Astrocyte (in vitro differentiated cells and primary cell): ENCODE data around the gene HEXIM2. TPM values are rescaled to one million over a fixed set of nuclear protein-coding genes. Genes with fewer than 3 reads are reported as not detected.

Source experiments
- DNase-seq: peaks from one replicate; pipeline ENCODE4 v3.0.0-alpha.2; 2010; ENCODE audit warnings: low read depth
- FAIRE-seq: peaks from 2 replicates; lab custom pipeline; 2011; peaks lifted over from hg19 to GRCh38; lab: Jason Lieb, UNC
- H2AFZ ChIP-seq: 2 replicates; pipeline ENCODE4 v1.6.0; 2012; ENCODE audit warnings: low read depth, low read length, inconsistent platforms
- H3K27ac ChIP-seq: 2 replicates; pipeline ENCODE4 v1.5.1; 2011; ENCODE audit warnings: low read depth, low read length, inconsistent platforms
- H3K27me3 ChIP-seq: 2 replicates; pipeline ENCODE4 v1.6.0; 2011; ENCODE audit warnings: low read length, inconsistent platforms; ENCODE audit not compliant: insufficient read depth
- H3K36me3 ChIP-seq: 2 replicates; pipeline ENCODE4 v1.5.1; 2011; ENCODE audit warnings: low read length, inconsistent platforms; ENCODE audit not compliant: insufficient read depth
- H3K4me1 ChIP-seq: 2 replicates; pipeline ENCODE4 v1.5.1; 2011; ENCODE audit warnings: low read length, inconsistent platforms; ENCODE audit not compliant: insufficient read depth
- H3K4me2 ChIP-seq: 2 replicates; pipeline ENCODE4 v1.6.0; 2012; ENCODE audit warnings: low read length, inconsistent platforms
- H3K4me3 ChIP-seq: 2 replicates; pipeline ENCODE4 v1.5.1; 2011; ENCODE audit warnings: low read depth, mild to moderate bottlenecking, low read length, inconsistent platforms; ENCODE audit not compliant: insufficient read depth
- H3K79me2 ChIP-seq: 2 replicates; pipeline ENCODE4 v1.6.0; 2012; ENCODE audit warnings: mild to moderate bottlenecking, low read length, inconsistent platforms; ENCODE audit not compliant: insufficient read depth
- H3K9ac ChIP-seq: 2 replicates; pipeline ENCODE4 v1.6.0; 2012; ENCODE audit warnings: mild to moderate bottlenecking, low read length, inconsistent platforms
- H3K9me3 ChIP-seq: 2 replicates; pipeline ENCODE4 v1.5.1; 2012; ENCODE audit warnings: low read depth, mild to moderate bottlenecking, low read length, inconsistent platforms; ENCODE audit not compliant: insufficient read depth
- H4K20me1 ChIP-seq: 2 replicates; pipeline ENCODE4 v1.6.0; 2012; ENCODE audit warnings: low read length, inconsistent platforms; ENCODE audit not compliant: insufficient read depth
- H3K27ac Mint-ChIP-seq: one replicate; pipeline ENCODE4 v1.8.0; 2021; ENCODE audit warnings: mild to moderate bottlenecking, mixed read lengths; ENCODE audit not compliant: unreplicated experiment
- H3K27me3 Mint-ChIP-seq: one replicate; pipeline ENCODE4 v1.8.0; 2021; ENCODE audit warnings: low read depth, mixed read lengths; ENCODE audit not compliant: unreplicated experiment
- H3K36me3 Mint-ChIP-seq: one replicate; pipeline ENCODE4 v1.8.0; 2021; ENCODE audit warnings: low read depth, mixed read lengths; ENCODE audit not compliant: unreplicated experiment
- H3K4me1 Mint-ChIP-seq: one replicate; pipeline ENCODE4 v1.8.0; 2021; ENCODE audit warnings: low read depth, mixed read lengths; ENCODE audit not compliant: unreplicated experiment
- H3K4me3 Mint-ChIP-seq: one replicate; pipeline ENCODE4 v1.8.0; 2021; ENCODE audit warnings: mild to moderate bottlenecking, moderate library complexity, mixed read lengths; ENCODE audit not compliant: unreplicated experiment
- H3K9me3 Mint-ChIP-seq: one replicate; pipeline ENCODE4 v1.8.0; 2021; ENCODE audit warnings: mild to moderate bottlenecking, mixed read lengths; ENCODE audit not compliant: unreplicated experiment
- CTCF ChIP-seq: IDR thresholded peaks from 2 replicates; pipeline ENCODE4 v1.5.1; 2011; ENCODE audit warnings: low read depth, mild to moderate bottlenecking, inconsistent platforms, low read length, moderate library complexity; ENCODE audit not compliant: insufficient read depth
- EZH2 ChIP-seq: IDR thresholded peaks from 2 replicates; pipeline ENCODE4 v1.6.1; 2012; ENCODE audit warnings: mild to moderate bottlenecking, low read length, inconsistent platforms; ENCODE audit not compliant: insufficient read depth
- total RNA-seq: library from RNA; stranded (reverse); gene quantifications from 2 replicates; pipeline ENCODE4 v1.2.1, GENCODE V29; 2021

HEXIM2 gene
- total RNA-seq, 1 donor from 2014 or later: 9.0 TPM

GRCh38 chr17:45190503-45191255 is 29.0 kb downstream of the HEXIM2 start:
- H3K4me2 ChIP-seq: no peak overlapping the region
- H3K4me1 ChIP-seq: no peaks in the 10 kb centered on the region
- H3K27me3 ChIP-seq: no peaks in the 10 kb centered on the region
- FAIRE-seq: no peak
- no peak overlapping the region for H3K27ac ChIP-seq
- H2AFZ ChIP-seq: no peak overlapping the region
- H3K36me3 ChIP-seq: no peaks in the 10 kb centered on the region
- no peak overlapping the region for H3K9ac ChIP-seq
- no peak overlapping the region for H3K4me3 ChIP-seq
- H3K79me2 ChIP-seq: no peaks in the 10 kb centered on the region
- no peak for DNase-seq
- H3K4me3 Mint-ChIP-seq: no peak overlapping the region
- peaks cover 2% of the 10 kb centered on the region for H3K27me3 Mint-ChIP-seq
- no peaks in the 10 kb centered on the region for H3K36me3 Mint-ChIP-seq
- no peaks in the 10 kb centered on the region for H3K9me3 Mint-ChIP-seq
- no peaks in the 10 kb centered on the region for H3K4me1 Mint-ChIP-seq
- no peak overlapping the region for H3K27ac Mint-ChIP-seq
- no peak for TF ChIP-seq EZH2
- no peaks in the 10 kb centered on the region for H3K9me3 ChIP-seq
- no peaks in the 10 kb centered on the region for H4K20me1 ChIP-seq

GRCh38 chr17:45195424-45195823 is 33.7 kb downstream of the HEXIM2 start:
- H3K9ac ChIP-seq: no peak overlapping the region
- H3K9me3 ChIP-seq: no peaks in the 10 kb centered on the region
- no peak for DNase-seq
- Mint-ChIP-seq H3K27ac (no peak overlapping the region), H3K4me1 (peaks cover 9% of the 10 kb centered on the region), H3K36me3 (no peaks in the 10 kb centered on the region), H3K9me3 (no peaks in the 10 kb centered on the region), H3K4me3 (no peak overlapping the region), H3K27me3 (peaks cover 2% of the 10 kb centered on the region)
- no peaks in the 10 kb centered on the region for H3K79me2 ChIP-seq
- no peak overlapping the region for H3K4me3 ChIP-seq
- no peak overlapping the region for H3K4me2 ChIP-seq
- H3K27me3 ChIP-seq: no peaks in the 10 kb centered on the region
- no peak overlapping the region for H3K27ac ChIP-seq
- peaks cover 6% of the 10 kb centered on the region for H3K4me1 ChIP-seq
- no peak for FAIRE-seq
- H2AFZ ChIP-seq: no peak overlapping the region
- H4K20me1 ChIP-seq: no peaks in the 10 kb centered on the region
- TF ChIP-seq CTCF (no peak), EZH2 (no peak)
- H3K36me3 ChIP-seq: no peaks in the 10 kb centered on the region

- peak overlapping the region; percentile 71 for H3K4me2 ChIP-seq
- no peak for DNase-seq
- Mint-ChIP-seq H3K36me3 (no peaks in the 10 kb centered on the region), H3K27me3 (peaks cover under 1% of the 10 kb centered on the region), H3K9me3 (no peaks in the 10 kb centered on the region), H3K4me1 (peaks cover 9% of the 10 kb centered on the region), H3K27ac (peak overlapping the region; percentile 47), H3K4me3 (no peak overlapping the region)
- H3K9me3 ChIP-seq: no peaks in the 10 kb centered on the region
- TF ChIP-seq EZH2: no peak
- no peak for TF ChIP-seq CTCF
- H3K79me2 ChIP-seq: no peaks in the 10 kb centered on the region
- peaks cover 6% of the 10 kb centered on the region for H3K4me1 ChIP-seq
- no peak overlapping the region for H3K27ac ChIP-seq
- H3K4me3 ChIP-seq: no peak overlapping the region
- H3K27me3 ChIP-seq: no peaks in the 10 kb centered on the region
- no peak for FAIRE-seq
- H3K36me3 ChIP-seq: no peaks in the 10 kb centered on the region
- H4K20me1 ChIP-seq: no peaks in the 10 kb centered on the region
- H2AFZ ChIP-seq: peak overlapping the region; percentile 90
- peak overlapping the region; percentile 52 for H3K9ac ChIP-seq
These were observed 35.4 kb downstream of the HEXIM2 start for GRCh38 chr17:45197108-45197507.
